T-helper 2 cell treated with Interferon-gamma antibody and Interleukin-4, amounts not matched to agents 100 ng/mL and 5 ng/mL, for 36 hours (primary cell): ENCODE data around the gene ADAMTS18. TPM values are rescaled to one million over a fixed set of nuclear protein-coding genes. Genes with fewer than 3 reads are reported as not detected.

Source experiments
- intact Hi-C: fragments of 100-400 bp; cut with micrococcal nuclease; formaldehyde crosslinking; loops from one replicate; pipeline ENCODE4 v1.15.1; 2023
- total RNA-seq: library from RNA; stranded (reverse); gene quantifications from 2 replicates; pipeline ENCODE4 v1.2.3, GENCODE V29; 2022

The ADAMTS18 gene
- total RNA-seq, 1 donor from 2014 or later = not detected

DNA sequence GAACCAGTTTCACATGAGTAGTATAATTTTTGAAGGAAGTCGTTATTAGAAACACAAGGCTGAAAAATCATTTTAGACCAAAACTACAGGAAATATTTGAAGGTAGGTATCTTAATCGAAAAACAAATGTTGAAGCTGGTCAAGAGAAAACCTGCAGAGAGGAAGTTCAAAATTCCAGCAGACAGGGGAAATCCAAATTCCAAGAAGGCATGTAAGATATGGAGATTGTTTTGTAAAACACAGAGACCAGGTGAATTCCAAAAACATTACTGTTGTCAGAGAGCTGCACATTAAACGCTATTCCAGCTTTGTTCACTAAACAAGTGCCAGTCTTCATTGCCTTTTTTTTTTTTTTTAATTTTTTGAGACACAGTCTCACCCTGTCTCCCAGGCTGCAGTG, 38.4 kb downstream of the ADAMTS18 start:
- intact Hi-C loops = no loop called here

DNA sequence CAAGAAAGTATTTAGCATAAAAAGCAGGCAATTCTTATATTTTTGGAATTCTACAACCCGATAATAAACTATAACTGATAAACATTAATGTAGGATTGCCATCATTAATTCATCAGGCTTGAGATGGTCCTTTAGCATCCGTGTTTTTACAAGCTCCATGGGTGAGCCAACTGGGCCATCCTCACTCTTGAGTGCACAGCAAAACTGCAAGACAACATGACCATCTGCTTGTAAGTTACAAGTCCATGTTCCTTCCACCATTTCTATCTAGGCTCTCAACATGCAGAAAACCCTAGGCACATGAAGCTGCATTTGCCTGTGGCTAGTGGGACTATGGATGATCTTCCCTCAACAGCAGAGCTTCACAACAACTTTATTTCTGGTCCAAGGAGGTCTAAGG, 40.1 kb downstream of the ADAMTS18 start:
- intact Hi-C loops = no loop called here

DNA sequence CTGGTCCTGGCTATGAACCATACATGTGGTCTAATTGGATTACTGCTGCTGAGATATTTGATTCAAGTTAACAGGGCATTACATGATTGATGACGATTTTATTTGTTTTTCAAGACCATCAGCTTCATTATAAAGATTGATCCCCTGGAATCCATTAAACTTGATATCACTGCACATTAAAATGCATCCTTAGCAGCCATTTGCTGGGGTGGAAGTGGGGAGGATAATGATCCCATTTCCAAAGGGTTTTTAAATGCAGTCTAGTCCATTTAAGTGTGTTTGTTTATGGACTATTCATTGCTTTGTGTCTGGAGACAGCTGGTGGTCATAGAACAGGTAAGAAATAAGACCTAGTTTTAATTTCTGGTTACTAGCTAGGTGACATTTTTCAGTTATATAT, 40.9 kb downstream of the ADAMTS18 start:
- intact Hi-C loops = no loop called here

DNA sequence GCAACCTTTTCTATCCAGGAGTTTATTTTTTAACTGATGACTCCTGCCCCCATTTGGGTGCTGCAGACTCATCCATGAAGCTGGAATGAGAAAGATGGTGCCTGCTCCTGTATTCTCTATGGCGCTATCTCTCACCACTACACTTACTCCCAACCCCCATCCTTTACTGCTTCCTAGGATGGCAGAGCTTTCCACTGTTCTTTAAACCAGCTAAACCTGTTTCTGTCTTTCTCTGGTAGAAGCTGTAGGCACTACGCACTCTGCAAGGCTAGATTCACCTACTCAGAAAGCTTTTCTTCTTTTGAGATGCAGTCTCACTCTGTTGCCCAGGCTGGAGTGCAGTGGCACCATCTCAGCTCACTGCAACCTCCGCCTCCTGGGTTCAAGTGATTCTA, 47.0 kb downstream of the ADAMTS18 start:
- intact Hi-C loops = no loop called here

DNA sequence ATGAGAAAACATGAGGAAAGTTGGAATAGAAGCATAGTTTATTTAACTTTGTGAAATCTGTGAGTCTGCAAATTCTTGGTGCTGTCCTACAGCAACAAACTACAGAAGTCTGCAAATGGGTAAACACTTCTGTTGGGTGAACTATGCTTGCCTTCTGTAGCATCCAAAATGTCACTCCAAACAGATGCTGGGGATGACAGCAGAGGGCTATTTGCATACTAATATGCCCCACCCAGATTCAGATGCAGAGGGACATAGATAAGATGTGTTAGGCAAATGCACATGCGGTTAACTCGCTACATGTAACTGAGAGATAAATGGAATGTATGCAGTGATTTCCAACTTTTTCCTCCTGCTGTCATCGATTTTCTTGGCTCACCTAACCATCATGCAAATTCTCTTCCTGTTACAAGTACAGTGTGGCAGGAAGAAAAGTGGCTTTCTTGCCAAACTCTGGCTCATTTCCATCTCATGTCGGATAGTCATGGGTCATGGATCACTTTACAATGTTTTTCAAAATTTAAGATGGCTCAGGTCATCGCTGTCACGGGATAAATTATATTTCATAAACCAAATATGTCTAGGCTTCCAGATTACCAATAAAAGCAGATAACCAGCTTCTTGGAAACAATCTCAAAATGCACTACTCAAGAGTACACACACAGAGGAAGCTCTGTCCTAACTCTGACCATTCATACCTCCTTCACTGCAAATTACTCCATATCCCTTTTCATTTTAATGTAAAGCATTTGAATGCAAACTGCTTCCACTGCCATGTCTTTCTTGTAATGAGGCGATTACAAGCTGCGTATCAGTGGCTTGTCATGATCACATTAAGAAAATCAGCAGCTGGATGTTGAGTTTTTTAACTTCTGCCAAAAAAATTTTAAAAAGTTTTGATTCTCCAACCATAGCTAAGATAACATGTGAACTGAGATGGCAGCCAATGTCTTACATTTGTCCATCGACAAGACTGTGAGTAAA, 47.7 kb downstream of the ADAMTS18 start:
- intact Hi-C loops = no loop called here

DNA sequence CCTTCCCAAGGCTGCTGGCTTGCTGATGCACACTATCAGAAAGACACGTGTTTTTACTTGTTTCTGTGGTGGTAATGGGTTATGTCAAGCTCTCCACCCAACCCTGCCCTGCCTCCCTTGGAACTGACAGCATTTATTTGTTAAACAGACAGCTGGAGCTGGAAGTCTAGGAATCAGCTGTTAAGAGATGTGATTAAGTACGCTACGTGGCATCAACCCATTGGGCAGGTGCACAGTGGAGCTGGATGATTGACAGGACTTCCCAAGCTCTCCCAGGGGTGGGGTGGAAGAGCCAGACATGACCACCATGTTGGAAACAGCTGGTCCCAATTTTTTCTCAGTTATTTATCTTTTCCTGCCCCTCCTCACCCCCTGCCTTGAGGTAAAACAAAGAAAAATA, 49.4 kb downstream of the ADAMTS18 start:
- intact Hi-C loops = no loop called here

DNA sequence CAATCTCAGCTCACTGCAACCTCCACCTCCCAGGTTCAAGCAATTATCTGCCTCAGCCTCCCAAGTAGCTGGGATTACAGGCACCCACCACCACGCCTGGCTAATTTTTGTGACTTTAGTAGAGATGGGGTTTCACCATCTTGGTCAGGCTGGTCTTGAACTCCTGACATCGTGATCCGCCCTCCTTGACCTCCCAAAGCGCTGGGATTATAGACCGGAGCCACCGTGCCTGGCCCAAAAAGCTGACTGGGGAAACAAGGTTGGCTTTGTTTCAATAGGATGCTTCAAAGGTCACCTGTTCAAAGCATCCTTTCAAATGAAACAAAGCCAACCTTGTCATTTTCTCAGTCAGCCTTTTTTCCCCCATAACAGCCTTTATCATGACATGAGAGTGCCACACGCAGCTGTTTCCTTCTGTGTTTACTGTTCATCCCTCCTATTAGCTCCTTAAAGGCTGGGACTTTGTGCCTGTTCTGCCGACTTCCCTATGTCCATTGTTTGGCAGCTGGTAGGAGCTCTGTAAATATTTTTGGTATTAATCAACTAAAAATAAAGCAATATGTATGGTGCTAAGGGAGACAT, 51.1 kb downstream of the ADAMTS18 start:
- intact Hi-C loops = no loop called here

DNA sequence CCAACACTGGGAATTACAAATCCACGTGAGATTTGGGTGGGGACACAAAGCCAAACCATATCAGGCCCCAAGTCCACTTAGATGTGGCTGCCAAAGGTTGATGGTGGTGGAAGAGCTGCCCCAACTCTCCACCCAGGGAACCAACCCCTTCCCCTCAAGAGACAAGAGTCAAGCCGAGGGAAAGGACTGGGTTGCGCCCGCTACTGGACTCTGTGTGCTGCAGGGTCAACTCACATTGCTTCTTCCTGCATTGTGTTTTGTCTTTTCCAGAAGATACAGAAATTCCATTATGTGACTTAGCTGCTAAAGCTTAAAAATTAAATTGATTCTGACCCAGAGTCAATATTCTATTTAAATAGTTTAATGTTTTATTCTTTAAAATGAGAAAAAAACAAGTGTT, 58.5 kb downstream of the ADAMTS18 start:
- intact Hi-C loops = loop anchor here (1.0 kb wide), 1 partner anchor 140 kb away; no protein-coding TSS in a partner anchor

DNA sequence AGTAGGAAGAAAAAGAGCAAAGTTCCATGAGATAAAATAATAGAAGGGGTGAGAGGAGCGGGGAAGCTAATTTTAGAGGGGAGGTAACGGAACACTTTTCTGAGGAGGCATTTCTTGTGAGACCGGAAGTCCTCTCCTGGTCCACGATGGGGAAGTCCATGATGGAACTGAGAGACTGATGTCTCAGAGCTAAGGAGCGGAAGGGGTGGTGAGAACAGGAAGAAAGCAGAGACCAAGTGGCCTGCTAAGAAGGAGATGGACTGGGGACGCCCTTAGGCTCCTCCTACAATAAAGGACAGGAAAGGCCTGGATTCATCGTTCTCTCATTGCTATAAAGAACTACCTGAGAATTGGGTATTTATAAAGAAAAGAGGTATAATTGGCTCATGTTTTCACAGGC, 59.4 kb downstream of the ADAMTS18 start:
- intact Hi-C loops = no loop called here

DNA sequence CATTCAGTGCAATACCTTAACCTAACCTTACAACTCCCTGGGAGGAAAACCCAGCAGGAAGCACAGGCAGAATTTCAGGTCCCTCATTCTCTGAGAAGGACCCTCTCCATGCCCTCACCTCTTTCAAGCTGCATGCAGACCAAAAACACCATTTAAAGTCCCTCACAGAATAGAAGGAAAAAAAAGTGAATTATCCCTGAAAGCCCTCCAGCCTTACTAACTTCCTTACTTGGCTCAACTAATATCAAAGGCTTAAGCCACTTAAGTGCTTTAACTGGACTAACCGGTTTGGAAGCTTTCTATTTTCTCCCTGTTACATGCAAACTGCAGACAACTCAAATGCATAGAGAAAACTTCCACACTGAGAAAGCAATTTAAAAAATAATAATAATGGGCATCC, 60.5 kb downstream of the ADAMTS18 start:
- intact Hi-C loops = no loop called here

DNA sequence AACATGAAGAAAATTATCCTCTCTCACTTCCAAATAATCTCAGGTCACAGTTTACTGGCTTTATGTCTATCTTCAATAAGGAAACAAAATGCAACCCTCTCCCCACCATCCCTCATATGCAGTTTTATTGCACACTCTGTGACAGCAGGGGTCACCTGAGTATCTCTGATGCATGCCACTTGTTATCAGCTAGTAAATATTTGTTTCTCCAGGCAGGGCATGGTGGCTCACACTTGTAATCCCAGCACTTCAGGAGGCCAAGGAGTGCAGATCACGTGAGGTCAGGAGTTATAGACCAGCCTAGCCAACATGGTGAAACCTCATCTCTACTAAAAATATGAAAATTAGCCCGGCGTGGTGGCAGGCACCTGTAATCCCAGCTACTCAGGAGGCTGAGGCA, 61.1 kb downstream of the ADAMTS18 start:
- intact Hi-C loops = no loop called here

DNA sequence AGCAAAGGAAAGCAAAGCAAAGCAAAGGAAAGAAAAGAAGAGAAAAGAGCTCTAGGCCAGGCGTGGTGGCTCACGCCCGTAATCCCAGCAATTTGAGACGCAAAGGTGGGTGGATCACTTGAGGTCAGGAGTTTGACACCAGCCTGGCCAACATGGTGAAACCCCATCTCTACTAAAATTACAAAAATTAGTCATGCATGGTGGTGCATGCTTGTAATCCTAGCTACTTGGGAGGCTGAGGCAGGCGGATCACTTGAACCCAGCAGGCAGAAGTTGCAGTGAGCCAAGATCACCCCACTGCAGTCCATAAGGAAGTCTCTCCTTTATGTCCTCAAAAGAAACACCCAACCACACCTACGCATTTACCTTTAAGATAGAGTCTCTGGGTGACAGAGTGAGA, 70.1 kb downstream of the ADAMTS18 start:
- intact Hi-C loops = no loop called here

DNA sequence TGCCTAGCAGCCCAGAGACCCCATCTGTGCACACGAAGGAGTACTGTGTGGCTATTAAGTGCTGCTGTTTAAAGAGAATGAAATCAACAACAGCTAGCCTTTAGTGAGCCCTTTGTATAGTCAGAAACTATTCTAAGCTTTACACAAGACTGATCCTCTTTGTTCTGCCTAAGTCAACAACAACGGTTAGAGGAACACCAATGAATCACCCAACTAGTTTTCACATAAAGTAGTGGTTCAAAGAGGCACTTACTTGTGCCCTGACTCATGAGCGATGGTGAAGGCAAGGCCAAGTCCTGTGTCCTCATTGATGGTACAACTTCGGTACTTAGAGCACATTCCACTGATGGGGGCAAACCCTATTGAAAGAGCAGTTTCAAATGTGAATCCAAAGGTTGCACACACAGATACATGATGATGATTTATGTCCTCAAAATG, 75.8 kb downstream of the ADAMTS18 start:
- intact Hi-C loops = no loop called here

DNA sequence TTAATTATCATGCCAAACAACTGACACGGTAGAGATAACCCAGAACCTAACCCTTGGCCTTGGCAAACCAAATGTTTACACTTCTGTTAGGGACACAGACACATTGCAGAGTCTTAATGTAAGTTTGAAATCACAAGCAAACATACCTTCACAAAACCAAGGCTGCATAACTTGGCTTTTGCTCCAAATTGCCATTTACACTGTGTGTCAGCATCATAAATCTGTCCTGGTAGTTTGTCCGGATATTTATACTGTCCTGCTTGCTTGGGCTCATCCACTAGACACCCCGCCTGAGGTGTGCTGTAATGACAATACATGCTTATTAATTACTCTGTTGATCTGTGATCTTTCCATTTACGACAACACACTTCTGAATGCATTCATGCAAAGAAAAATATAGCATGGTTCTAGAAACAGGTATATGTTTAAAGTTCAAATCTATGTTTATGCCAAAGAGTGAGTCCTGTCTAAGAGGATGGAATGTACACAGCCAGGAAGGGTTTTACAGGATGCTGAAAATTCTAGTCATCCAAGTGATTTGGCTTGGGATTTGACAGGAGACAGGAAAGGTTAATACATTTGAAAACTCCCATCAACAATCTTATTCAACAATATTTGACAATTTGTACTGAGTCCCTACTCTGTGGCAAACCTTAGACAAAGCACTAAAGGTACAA, 81.1 kb downstream of the ADAMTS18 start:
- intact Hi-C loops = no loop called here

DNA sequence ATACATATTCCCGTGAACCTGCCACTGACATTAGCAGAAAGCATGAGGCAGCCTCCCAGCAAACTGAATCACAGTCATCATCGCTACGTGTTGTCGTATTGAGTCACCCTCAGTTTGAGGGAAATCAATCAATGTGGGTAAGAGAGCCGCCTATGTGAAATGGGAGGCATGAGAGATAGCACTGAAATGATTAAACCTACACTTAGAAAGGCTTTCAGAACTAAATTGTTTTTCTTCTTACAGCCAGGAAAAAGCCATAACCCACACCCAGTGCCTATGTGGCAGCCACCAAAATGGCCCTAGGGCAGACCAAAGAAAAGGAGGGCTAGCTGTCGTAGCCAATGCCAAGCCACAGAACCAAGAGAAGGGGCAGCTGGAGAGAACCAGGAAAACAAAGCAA, 90.5 kb downstream of the ADAMTS18 start:
- intact Hi-C loops = no loop called here

DNA sequence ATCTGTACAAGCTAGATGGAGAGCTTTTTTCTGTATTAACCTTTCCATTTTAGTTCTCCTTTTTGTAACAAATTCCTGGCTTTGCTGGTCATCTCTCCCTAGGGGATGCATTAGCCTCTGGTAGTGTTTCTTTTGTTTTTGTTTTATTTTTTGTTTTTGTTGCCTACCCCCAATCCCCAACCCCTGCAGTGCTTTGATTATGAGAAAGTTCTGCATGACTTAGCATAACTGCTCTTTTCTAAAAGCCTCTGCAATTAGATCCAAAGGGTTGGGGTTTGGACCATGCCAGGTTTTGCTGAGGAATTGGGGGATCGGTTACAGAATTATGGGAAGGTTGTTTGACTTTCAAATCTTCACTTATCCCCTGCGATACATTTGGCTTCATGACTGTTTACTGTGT, 98.2 kb downstream of the ADAMTS18 start:
- intact Hi-C loops = no loop called here

DNA sequence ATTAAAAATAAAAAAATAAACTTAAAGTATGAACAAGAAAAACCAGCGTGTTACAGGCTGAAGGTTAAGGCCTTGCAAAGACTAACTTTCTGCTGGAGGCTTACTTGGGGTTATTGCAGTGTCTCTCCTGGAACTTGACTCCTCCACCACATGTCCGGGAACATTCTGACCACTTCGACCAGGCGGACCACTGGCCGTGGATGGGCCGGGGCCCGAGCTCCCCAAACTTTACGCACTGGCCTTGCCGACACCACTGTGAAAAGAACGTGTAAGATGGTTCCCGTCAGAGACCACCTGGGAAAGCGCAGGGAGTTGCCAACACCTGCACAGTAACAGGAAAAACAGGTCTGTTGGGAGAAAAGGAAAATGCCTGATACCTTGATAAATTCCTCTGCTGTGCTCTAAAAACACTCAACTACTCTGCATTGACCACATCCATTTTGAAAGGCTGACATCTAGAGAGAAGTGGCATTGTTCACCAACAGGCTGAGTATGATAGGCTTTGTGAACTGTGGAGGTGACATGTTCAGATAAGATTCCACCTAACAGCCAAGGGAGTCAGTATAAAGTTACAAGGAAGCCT, 99.1 kb downstream of the ADAMTS18 start:
- intact Hi-C loops = no loop called here

DNA sequence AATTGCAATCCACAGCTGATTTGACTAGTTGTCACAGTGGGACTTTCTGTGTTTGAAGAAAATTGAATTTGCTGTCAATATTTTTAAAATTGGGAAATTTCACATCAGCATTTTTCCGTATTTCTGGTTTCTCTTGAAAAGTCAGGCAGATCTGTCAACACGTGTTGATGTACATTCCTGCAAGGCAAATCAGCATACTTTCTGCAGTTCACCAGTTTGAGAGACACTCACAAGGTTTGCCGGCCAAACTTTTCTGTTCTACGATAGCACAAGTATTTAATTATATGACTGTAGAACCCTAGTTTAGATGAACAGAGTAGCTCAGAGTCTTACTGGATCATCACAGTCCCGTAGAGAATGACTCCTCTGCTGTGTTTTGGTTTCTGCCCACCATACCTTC, 102.0 kb downstream of the ADAMTS18 start:
- intact Hi-C loops = no loop called here

DNA sequence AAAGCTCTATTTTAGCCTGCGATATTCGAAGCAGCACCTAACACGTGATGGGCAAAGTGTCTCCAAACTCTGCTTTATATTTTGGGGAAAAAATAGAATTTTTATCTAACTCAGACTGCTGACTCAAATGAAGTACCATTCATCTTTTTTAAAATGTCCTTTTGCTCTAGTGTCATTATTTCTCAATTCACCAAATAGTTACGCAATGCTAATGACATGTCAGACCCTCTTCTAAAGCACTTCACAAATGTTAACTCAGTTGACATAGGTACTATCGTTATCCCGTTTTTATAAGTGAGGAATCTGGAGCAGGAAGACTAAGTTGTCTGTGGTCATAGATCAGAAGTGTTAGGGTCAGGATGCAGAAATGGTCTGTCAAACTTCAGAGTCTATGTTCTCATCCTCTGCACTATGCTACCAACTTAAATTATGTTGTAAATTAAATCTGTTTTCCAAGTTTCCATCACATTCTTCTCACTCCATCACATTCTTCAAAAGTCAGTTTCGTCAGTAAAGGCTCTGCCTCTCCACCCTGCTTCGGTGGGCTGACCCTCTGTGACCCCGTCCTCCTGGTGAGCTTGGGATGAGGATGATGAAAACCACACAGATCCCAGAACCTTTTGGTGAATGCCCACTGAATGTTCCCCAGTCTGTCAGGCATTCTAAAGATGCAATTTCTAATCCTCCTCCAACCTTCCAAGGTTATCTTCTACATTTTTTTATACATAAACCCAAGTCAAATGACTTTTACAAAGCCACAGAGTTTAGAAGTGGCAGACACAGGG, 102.8 kb downstream of the ADAMTS18 start:
- intact Hi-C loops = no loop called here

DNA sequence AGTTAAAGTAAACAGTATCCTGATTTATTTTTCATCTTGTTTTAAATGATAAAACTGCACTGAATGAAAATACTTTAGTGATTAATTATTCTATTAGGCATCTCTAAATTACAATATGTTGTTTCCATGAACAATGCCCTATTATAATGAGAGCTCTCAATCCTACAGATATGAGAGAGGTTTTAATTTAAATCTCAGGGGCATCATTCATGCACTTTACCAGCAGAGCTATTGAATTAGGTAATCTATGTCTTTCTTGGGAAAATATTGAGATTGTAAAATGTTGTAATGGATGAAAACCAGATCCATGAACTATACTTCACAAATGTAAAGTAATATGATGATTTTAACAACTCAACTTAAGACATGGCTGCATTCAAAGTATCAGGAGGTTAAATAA, 103.8 kb downstream of the ADAMTS18 start:
- intact Hi-C loops = no loop called here
